H54 (cell line): ENCODE measurements around the gene ARL4C.

Source experiments
- DNase-seq: peaks from one replicate; pipeline ENCODE4 v3.0.0; 2011; ENCODE audit warnings: low spot score, mixed read lengths; ENCODE audit not compliant: insufficient read length
- FAIRE-seq: peaks from 3 replicates; lab custom pipeline; 2011; peaks lifted over from hg19 to GRCh38; lab: Jason Lieb, UNC
- POLR2A ChIP-seq: IDR thresholded peaks from 2 replicates; pipeline ENCODE4 v1.6.1; 2011; ENCODE audit warnings: low read depth, mild to moderate bottlenecking, low read length

The ARL4C gene

DNA sequence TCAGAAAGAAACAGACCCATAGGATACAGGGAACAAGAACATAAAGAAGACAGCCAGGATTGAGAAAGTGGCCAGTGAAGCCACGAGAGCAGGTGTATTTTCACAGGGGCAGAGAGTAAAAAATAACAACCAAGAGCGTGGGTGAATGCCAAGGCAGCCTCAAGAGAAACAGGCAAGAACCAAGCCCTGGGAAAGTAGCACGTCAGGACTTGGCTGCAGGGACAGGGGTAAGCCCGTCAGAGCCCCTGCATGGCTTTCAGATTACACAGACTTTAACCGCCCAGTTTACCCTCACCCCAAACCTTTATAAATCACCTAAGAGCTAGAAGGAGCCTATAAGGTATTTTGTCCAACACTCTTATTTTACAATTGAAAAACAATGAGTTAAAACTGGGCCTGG is 43.7 kb downstream of the ARL4C start:
- TF ChIP-seq POLR2A = no peak
- DNase-seq (no peak), FAIRE-seq (no peak)

DNA sequence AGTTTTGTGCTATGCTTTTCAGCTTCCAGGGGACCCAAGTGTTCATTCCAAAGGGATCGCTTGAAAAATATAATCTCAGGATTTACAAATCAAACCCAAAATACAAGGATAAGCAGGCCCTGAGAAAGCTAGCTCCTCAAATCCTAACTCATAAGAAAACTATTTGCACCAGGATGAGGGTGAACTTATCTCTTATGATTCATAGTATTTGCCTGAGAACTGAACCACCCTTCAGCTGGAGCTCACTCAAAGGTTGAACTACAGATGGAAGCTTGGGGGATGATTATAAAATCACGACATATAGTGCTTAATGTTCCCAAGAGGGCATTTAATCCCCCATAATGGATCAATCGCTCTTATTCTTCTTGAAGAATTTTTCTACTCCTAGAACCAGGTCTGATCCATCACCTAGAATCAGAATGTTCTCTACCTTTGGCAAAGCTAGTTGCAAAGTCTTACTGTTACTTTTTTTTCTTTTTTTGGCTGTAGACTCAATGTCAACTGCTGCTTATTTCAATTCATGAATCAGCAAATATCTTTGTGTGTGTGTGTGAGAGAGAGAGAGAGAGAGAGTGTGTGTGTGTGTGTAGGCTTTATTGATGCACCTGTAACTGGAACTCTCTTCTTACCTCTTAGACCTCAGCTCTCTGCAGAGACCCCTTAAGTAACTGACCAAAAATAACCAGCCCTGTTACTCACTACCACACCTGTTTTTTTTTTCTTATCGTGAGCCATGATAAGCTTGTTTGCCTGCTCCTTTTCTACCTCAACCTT is 44.8 kb downstream of the ARL4C start:
- FAIRE-seq (peak; percentile 27), DNase-seq (peak; percentile 60)
- TF ChIP-seq POLR2A = no peak

DNA sequence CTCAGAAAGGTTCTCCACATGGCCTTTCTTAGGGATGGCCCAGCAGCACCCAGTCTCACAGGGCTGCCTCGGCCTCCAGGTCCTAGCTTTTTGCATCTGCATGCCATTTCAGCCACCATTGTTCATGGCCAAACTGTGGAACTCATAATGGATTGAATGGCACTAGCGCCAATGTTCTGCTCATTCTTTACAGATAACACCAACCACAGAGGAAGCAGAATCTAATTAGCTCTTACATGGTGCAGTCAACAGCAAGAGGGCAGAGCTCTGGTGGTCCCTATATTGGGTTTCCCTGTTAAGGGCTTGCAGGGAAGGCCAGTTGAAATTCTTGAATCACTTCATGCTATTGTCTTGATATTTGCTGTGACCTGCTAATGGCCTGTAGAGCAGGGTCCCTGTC is 45.6 kb downstream of the ARL4C start:
- DNase-seq (no peak), FAIRE-seq (no peak)
- no peak for TF ChIP-seq POLR2A

DNA sequence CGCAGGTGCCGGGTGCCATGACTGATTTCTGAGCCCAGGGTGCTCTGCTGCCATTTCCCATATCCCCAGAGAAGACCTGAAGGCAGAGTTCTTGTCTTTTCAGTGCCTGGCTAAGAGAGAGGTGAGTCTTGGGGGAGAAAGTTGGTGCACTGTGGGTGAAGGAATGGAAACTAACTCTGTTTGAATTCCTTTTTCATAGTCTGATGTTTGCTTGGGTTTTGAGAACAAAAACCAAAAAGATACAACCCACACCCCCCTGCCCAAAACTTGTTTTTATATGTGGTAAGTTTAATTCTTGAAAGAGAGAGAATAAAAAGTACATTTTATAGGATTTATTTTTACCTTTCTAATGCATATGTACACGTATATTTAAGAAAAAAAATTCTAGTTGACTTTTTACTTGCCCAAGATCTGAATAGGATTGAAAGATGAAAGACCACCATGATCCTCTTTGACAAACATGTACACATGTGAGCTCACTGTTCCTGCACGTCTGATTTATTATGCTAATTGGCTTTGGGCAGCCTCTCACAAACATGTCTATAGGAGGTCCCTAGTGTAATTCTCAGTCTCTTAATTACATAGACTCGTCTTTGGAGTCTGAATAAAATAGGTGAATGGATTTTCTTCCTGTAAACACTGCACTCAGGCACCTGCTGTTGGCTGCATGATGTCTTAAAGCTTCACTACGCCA is 46.3 kb downstream of the ARL4C start:
- FAIRE-seq (no peak), DNase-seq (no peak)
- TF ChIP-seq POLR2A = no peak

DNA sequence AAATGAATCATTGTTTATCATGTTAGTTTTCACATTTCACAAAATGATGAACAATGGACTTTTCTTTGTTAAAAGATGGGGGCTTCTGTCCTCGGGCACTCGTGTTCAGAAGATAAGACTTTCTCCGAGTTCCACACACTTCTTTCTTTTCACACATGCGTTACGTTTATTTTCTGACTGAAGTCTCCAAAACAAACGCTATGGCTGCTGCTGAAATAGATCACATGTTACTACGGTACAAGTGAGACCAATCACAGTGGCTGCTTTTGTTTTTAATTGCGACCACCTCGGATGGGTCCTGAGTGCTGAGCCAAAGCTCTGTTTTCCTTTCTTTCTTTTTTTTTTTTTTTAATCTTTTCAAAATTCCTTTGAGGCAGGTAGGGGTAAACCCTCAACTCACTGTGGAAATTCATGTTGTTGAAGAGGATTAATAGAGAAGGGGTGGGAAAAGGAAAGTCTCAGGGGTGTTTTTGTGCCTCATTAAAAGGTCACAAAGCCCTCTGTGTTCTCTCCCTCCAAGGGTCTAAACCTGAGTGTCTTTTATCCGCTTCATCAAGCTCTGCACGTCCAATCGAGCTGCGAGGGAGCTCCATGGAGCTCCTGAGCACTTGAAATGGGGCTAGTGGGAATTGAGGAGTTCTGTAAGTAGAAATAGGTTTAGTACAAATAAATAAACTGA is 48.2 kb downstream of the ARL4C start:
- no peak for TF ChIP-seq POLR2A
- FAIRE-seq = no peak
- no peak for DNase-seq

DNA sequence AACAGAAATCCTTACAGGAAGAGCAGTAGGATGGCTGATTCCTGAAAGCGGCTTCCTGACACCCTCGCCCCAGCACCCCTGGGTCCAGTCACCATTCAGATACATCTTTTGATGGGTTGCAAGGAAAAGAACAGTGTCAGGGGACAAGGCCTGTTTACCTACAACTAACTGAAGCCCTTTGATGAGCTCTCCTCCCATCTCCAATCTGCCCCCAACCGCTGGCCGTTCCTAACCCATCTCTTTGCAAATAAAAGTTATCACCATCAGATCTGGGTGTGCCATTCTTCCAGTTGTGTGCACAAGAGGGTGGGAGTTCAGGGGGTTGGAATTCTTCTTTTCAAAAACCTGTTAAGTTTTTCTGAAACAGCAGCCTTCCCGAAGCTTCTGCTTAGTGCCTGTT is 48.9 kb downstream of the ARL4C start:
- TF ChIP-seq POLR2A = no peak
- no peak for DNase-seq
- no peak for FAIRE-seq

DNA sequence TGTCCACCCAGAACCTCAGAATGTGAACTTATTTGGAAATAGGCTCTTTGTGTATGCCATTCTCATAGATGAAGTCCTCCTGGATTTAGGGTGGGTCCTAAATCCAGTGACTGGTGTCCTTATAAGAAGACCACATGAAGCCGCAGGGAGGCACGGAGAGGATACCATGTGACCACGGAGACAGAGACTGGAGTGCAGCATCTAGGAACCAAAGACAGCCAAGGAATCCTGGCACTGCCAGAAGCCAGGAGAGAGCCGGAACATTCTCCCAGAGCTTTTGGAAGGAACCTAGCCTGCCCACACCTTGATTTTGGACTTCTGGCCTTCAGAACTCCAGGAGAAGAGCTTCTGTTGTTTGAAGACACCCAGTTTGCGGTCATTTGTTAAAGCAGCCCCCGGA is 49.7 kb downstream of the ARL4C start:
- FAIRE-seq (no peak), DNase-seq (no peak)
- no peak for TF ChIP-seq POLR2A

DNA sequence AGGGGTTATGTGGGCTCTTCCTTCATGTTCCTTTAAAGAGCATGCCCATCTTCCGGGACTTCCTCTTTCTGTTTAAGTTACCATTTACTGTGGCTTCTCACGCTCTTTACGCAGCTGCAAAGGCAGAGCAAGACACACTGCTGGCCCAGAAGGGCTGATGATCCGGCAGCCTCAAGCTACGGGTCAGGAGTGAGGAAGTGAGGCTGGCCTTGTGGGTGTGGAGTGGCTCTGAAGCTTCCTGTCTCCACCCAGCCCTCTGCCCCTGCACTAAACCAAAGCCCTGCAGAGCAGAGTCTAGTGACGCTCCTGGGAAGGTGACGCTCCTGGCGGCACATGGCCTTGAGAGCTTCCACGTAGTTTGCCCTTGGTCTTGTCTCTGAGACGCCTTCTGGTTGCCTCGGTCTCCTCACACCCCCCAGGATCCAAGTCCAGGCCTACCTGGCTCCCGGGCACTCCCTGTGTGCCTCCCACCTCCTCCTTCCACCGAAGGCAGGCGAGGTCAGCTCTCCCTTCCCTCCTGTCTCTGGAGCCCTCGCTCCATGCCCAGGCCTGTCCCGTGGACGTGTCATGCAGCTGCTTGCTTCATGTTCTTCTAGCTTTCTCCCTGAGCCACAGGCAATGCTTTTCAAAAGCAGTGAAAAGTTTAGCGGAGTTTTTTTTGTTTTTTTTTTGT is 50.3 kb downstream of the ARL4C start:
- DNase-seq (no peak), FAIRE-seq (no peak)
- no peak for TF ChIP-seq POLR2A

DNA sequence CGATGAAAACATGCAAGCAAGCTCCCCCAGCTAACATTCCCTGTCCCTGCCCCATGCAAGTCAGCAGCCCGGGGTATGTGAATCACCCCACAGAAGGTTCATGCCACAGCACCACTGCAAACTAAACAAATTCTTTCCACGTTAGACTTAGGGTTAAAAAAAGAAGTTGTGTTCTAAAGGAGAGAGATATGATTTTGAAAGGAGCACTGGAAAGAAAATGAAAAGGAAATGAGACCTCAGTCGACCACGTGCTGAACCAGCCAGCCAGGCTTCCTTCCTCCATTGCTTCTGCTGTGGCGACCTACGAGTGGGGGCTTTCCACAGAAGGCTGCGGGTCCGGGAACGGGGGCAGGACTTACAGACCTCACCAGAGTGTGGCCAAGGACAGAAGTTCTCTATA is 52.0 kb downstream of the ARL4C start:
- TF ChIP-seq POLR2A = no peak
- DNase-seq (no peak), FAIRE-seq (no peak)

DNA sequence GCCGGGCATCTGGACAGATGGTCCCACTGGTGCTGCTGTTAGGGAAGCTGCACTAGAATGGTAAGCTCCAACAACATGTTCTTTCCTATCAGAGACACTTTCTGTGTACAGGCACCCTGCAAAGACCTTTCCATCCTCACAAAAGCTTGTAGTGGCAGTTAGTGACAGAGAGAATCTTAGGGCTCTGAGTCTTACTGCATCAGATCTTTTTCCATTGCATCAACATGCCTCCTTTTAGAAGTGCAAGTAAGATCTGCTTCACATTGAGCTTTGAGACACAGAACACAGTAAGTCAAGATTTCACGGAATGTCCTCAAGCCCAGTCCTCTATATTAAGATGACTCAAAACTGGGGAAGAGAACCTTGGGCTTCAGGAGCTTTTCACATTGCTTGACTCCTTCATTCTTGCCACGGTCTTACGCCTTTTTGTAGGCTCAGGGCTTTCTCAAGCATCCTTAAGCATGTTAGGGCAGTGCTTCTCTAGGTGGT is 52.6 kb downstream of the ARL4C start:
- no peak for FAIRE-seq
- DNase-seq = no peak

More for the DNA sequence above, 52.6 kb downstream of the ARL4C start:
- TF ChIP-seq POLR2A = no peak
